T-cell (primary cell): ENCODE results near the gene STAT1. TPM values are rescaled to one million over a fixed set of nuclear protein-coding genes. Genes with fewer than 3 reads are reported as not detected.

ENCODE experiments used
- ATAC-seq, 4 experiments: fragments of 200-7000 bp in 3 of 4; fragments of 150-1000 bp in 1 of 4; cut with Tn5 transposase; replicated peaks in 1 of 4; 1 replicate in 3 of 4; 2 replicates in 1 of 4; pipeline ENCODE4 v1.10.0; 2021; ENCODE audit warnings: moderate library complexity in 3 of 4, mild to moderate bottlenecking in 2 of 4, moderate number of reproducible peaks in 1 of 4
- CTCF ChIA-PET, 2 donors: fragments of 300-600 bp; sonication (Branson Sonifier 250); formaldehyde crosslinking; loops; one replicate each; lab custom pipeline; 2022; ENCODE audit warnings: antibody characterized with exemption in 2 of 2; lab: Charles Lee
- POLR2A ChIA-PET, 2 donors: fragments of 300-600 bp; sonication (Branson Sonifier 250); formaldehyde crosslinking; loops; one replicate each; lab custom pipeline; 2022; ENCODE audit warnings: antibody characterized with exemption in 2 of 2; lab: Charles Lee
- DNase-seq, 35 experiments: peaks; one replicate each; pipeline versions ENCODE4 v3.0.0 to v3.0.0-alpha.2; 2013 to 2023
- H3K27ac ChIP-seq: one replicate; pipeline ENCODE4 v1.5.1; 2013; ENCODE audit warnings: low read length
- H3K27me3 ChIP-seq, 2 experiments: replicated peaks in 1 of 2; 1 replicate in 1 of 2; 2 replicates in 1 of 2; pipeline versions ENCODE4 v1.6.1 to v1.7.0; 2013; ENCODE audit warnings: low read length in 1 of 2, mixed read lengths in 1 of 2; ENCODE audit not compliant: control insufficient read depth in 2 of 2, insufficient read depth in 2 of 2; ENCODE audit errors: extremely low read depth in 1 of 2
- H3K36me3 ChIP-seq, 2 donors: 1 replicate in 1 of 2; 2 replicates in 1 of 2; pipeline versions ENCODE4 v1.6.1 to v1.7.0; 2013; ENCODE audit warnings: low read length in 1 of 2; ENCODE audit not compliant: control insufficient read depth in 2 of 2, insufficient read depth in 1 of 2; ENCODE audit errors: extremely low read depth in 1 of 2
- H3K4me1 ChIP-seq, 2 experiments: 1 replicate in 1 of 2; 2 replicates in 1 of 2; pipeline versions ENCODE4 v1.6.1 to v1.7.0; 2013; ENCODE audit warnings: low read length in 2 of 2, mixed read lengths in 1 of 2; ENCODE audit not compliant: insufficient read depth in 2 of 2, control insufficient read depth in 1 of 2; ENCODE audit errors: extremely low read depth in 1 of 2
- H3K4me3 ChIP-seq, 2 donors: 1 replicate in 1 of 2; 2 replicates in 1 of 2; pipeline versions ENCODE4 v1.5.1 to v1.7.0; 2013; ENCODE audit warnings: mild to moderate bottlenecking in 2 of 2, low read length in 1 of 2, moderate library complexity in 1 of 2; ENCODE audit not compliant: control insufficient read depth in 1 of 2; ENCODE audit errors: extremely low read depth in 1 of 2
- H3K9me3 ChIP-seq: 2 replicates; pipeline ENCODE4 v1.7.0; 2013
- H3K27ac Mint-ChIP-seq, 2 donors: one replicate each; pipeline ENCODE4 v1.8.0; 2020 to 2021; ENCODE audit warnings: mild to moderate bottlenecking in 2 of 2, mixed read lengths in 2 of 2
- H3K27me3 Mint-ChIP-seq, 2 donors: one replicate each; pipeline ENCODE4 v1.8.0; 2021 to 2022; ENCODE audit warnings: mixed read lengths in 2 of 2
- H3K36me3 Mint-ChIP-seq: one replicate; pipeline ENCODE4 v1.8.0; 2021; ENCODE audit warnings: mixed read lengths
- H3K4me1 Mint-ChIP-seq, 3 donors: one replicate each; pipeline ENCODE4 v1.8.0; 2020 to 2022; ENCODE audit warnings: mixed read lengths in 3 of 3, mild to moderate bottlenecking in 1 of 3
- H3K4me3 Mint-ChIP-seq, 3 donors: one replicate each; pipeline ENCODE4 v1.8.0; 2020 to 2022; ENCODE audit warnings: mild to moderate bottlenecking in 3 of 3, mixed read lengths in 3 of 3, moderate library complexity in 3 of 3
- H3K9me3 Mint-ChIP-seq, 3 donors: one replicate each; pipeline ENCODE4 v1.8.0; 2020 to 2022; ENCODE audit warnings: mixed read lengths in 3 of 3
- WGBS: methylation state at CpG from one replicate; pipeline ENCODE4 v1.1.5; 2013; ENCODE audit warnings: missing lambda C conversion rate; ENCODE audit not compliant: insufficient coverage; 5-methylcytosine and 5-hydroxymethylcytosine counted together
- total RNA-seq, 35 experiments: library from RNA in 6 of 35; stranded (reverse) in 6 of 35; fragments of 120-200 nt in 1 of 35; gene quantifications; one replicate each; pipeline versions ENCODE4 v1.2.1 to v1.2.4 and lab custom pipeline; 2013 to 2026

Gene STAT1
- total RNA-seq, 5 donors from 2014 or later (not counting 1 experiment from before 2014, with no cell fraction given): 77.6 to 229 (median 152) TPM

- Mint-ChIP-seq H3K9me3 (peaks cover 0 to 6% (median 0%) of the 10 kb centered on the region in 3 donors), H3K27ac (no peak overlapping the region), H3K36me3 (peaks cover 27% of the 10 kb centered on the region), H3K27me3 (no peaks in the 10 kb centered on the region), H3K4me3 (no peak overlapping the region), H3K4me1 (peaks cover 0 to 12% (median 2%) of the 10 kb centered on the region in 3 donors)
- H3K9me3 ChIP-seq: no peaks in the 10 kb centered on the region
- CTCF ChIA-PET: interaction anchor here (0.6 to 8.1 kb wide), 6 partner anchors 8 to 815 kb away, joined by 4 to 322 read pairs (median 6); no protein-coding TSS in a partner anchor
- peaks cover 0 to 5% of the 10 kb centered on the region in 2 donors for H3K36me3 ChIP-seq
- peaks cover 3 to 7% of the 10 kb centered on the region in 2 experiments for H3K4me1 ChIP-seq
- POLR2A ChIA-PET: interaction anchor here in 1 of 2 donors (0.6 kb wide), 1 partner anchor 268 kb away, joined by 7 read pairs; no protein-coding TSS in a partner anchor
- 100% methylated on average over 1 of the region's 3 CpGs for WGBS
- H3K27ac ChIP-seq: no peak overlapping the region
- no peak overlapping the region for H3K4me3 ChIP-seq
- ATAC-seq (no peak), DNase-seq (no peak)
- H3K27me3 ChIP-seq: no peaks in the 10 kb centered on the region
Observed at GRCh38 chr2:191048073-191048472, 34.1 kb upstream of the STAT1 start.

- H3K36me3 ChIP-seq: peaks cover 0 to 3% of the 10 kb centered on the region in 2 donors
- no peak overlapping the region for H3K4me3 ChIP-seq
- H3K27me3 ChIP-seq: no peaks in the 10 kb centered on the region
- Mint-ChIP-seq H3K36me3 (peaks cover 31% of the 10 kb centered on the region), H3K4me1 (peaks cover 4 to 19% (median 8%) of the 10 kb centered on the region in 3 donors), H3K4me3 (no peak overlapping the region), H3K27me3 (no peaks in the 10 kb centered on the region), H3K9me3 (peaks cover 0 to 6% (median 0%) of the 10 kb centered on the region in 3 donors), H3K27ac (no peak overlapping the region)
- DNase-seq (no peak), ATAC-seq (no peak)
- ChIA-PET CTCF (interaction anchor here (0.6 kb wide), 2 partner anchors 110 to 111 kb away, joined by 3 read pairs; no protein-coding TSS in a partner anchor), POLR2A (no interaction called here)
- WGBS: 100% methylated on average over 1 of the region's 1 CpG
- H3K9me3 ChIP-seq: no peaks in the 10 kb centered on the region
- peaks cover 0 to 5% of the 10 kb centered on the region in 2 experiments for H3K4me1 ChIP-seq
- no peak overlapping the region for H3K27ac ChIP-seq
Observed at GRCh38 chr2:191045141-191045540, 31.2 kb upstream of the STAT1 start.

DNA sequence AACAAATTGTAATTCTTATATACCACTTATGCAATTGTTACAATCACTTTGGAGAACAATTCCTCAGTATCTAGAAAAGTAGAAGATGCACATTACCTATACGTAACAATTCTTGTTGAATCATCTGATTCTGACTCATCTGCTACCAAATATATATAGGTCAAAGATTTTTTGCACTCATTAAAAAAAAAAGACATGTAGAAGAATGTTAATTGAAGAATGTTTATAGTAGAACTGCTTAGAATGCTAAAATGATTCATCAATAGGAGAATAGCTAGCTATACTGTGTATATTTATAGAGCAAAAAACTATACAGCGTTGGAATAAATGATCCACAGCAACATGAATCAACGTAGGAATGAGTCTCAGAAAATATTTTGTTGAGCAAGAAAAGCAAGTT, 29.5 kb upstream of the STAT1 start:
- POLR2A ChIA-PET: interaction anchor here in 1 of 2 donors (0.6 kb wide), 1 partner anchor 9 kb away, joined by 3 read pairs; no protein-coding TSS in a partner anchor
- peaks cover 14 to 31% (median 22%) of the 10 kb centered on the region in 3 donors for H3K4me1 Mint-ChIP-seq
- CTCF ChIA-PET: interaction anchor here in 1 of 2 donors (1.0 kb wide), 1 partner anchor 112 kb away, joined by 3 read pairs; no protein-coding TSS in a partner anchor

GRCh38 chr2:191041418-191042161, 27.6 kb upstream of the STAT1 start:
- Mint-ChIP-seq H3K27ac (peak overlapping the region; percentile 75 to 79), H3K36me3 (peaks cover 55% of the 10 kb centered on the region), H3K4me3 (no peak overlapping the region), H3K27me3 (no peaks in the 10 kb centered on the region), H3K9me3 (peaks cover 0 to 6% (median 0%) of the 10 kb centered on the region in 3 donors), H3K4me1 (peaks cover 27 to 44% (median 28%) of the 10 kb centered on the region in 3 donors)
- Histone ChIP-seq H3K4me1 (peaks cover 0 to 24% of the 10 kb centered on the region in 2 experiments), H3K27me3 (no peaks in the 10 kb centered on the region), H3K9me3 (no peaks in the 10 kb centered on the region), H3K27ac (peak overlapping the region; percentile 3), H3K36me3 (peaks cover 0 to 26% of the 10 kb centered on the region in 2 donors), H3K4me3 (no peak overlapping the region)
- ChIA-PET POLR2A (interaction anchor here (0.6 to 0.7 kb wide), 4 partner anchors 21 to 586 kb away, joined by 3 read pairs; no protein-coding TSS in a partner anchor), CTCF (interaction anchor here (0.9 to 3.0 kb wide), 8 partner anchors 10 to 117 kb away, joined by 3 to 14 read pairs (median 3); no protein-coding TSS in a partner anchor)
- no peak for DNase-seq
- ATAC-seq: peak in 1 of 4 experiments; percentile 27
- WGBS: 100% methylated on average over 2 of the region's 3 CpGs

More for the DNA sequence above, 29.5 kb upstream of the STAT1 start:
- no peak overlapping the region for H3K4me3 ChIP-seq
- no peak for DNase-seq
- peaks cover 0 to 14% of the 10 kb centered on the region in 2 experiments for H3K4me1 ChIP-seq
- no peaks in the 10 kb centered on the region for H3K9me3 ChIP-seq
- peaks cover 0 to 6% (median 0%) of the 10 kb centered on the region in 3 donors for H3K9me3 Mint-ChIP-seq
- ATAC-seq: no peak
- H3K27me3 Mint-ChIP-seq: no peaks in the 10 kb centered on the region
- WGBS: no CpG with 5 or more reads among the region's 3 CpGs
- peaks cover 0 to 13% of the 10 kb centered on the region in 2 donors for H3K36me3 ChIP-seq
- H3K27ac ChIP-seq: no peak overlapping the region
- H3K4me3 Mint-ChIP-seq: no peak overlapping the region
- H3K27ac Mint-ChIP-seq: no peak overlapping the region
- H3K36me3 Mint-ChIP-seq: peaks cover 45% of the 10 kb centered on the region
- H3K27me3 ChIP-seq: no peaks in the 10 kb centered on the region

GRCh38 chr2:191039616-191040015, 25.6 kb upstream of the STAT1 start:
- H3K27ac Mint-ChIP-seq: peak overlapping the region; percentile 89 to 94
- no peak overlapping the region for H3K4me3 Mint-ChIP-seq
- peaks cover 0 to 6% (median 0%) of the 10 kb centered on the region in 3 donors for H3K9me3 Mint-ChIP-seq
- ChIA-PET CTCF (interaction anchor here (0.5 to 3.0 kb wide), 7 partner anchors 9 to 639 kb away, joined by 3 to 17 read pairs (median 7); no protein-coding TSS in a partner anchor), POLR2A (interaction anchor here in 1 of 2 donors (0.7 kb wide), 1 partner anchor 109 kb away, joined by 4 read pairs; no protein-coding TSS in a partner anchor)
- no peaks in the 10 kb centered on the region for H3K27me3 Mint-ChIP-seq
- Histone ChIP-seq H3K9me3 (no peaks in the 10 kb centered on the region), H3K4me3 (no peak overlapping the region), H3K4me1 (peaks cover 0 to 24% of the 10 kb centered on the region in 2 experiments), H3K27ac (peak overlapping the region; percentile 68), H3K27me3 (no peaks in the 10 kb centered on the region), H3K36me3 (peaks cover 0 to 45% of the 10 kb centered on the region in 2 donors)
- WGBS: no CpG with 5 or more reads among the region's 1 CpG
- peaks cover 28 to 45% (median 28%) of the 10 kb centered on the region in 3 donors for H3K4me1 Mint-ChIP-seq
- peaks cover 56% of the 10 kb centered on the region for H3K36me3 Mint-ChIP-seq
- ATAC-seq (no peak), DNase-seq (no peak)

DNA sequence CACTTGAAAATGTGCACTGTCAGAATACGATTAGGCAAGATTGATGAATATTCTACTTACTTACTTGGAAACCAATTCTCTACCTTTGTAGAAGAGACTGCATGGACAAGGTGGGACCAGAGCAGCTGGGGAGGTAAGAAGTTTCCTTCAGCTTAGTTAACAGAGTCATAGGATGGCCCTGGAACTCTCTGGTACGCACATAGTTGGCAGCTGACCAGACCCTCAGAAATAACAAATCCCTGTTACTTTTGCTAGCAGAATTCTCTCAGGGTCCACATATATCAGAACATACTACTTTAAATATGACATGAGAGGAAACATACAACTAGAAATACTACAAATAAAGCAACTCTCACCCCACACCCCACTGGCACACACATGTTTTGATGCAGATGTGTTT, 24.8 kb upstream of the STAT1 start:
- WGBS: no CpG with 5 or more reads among the region's 2 CpGs

More for the DNA sequence above, 24.8 kb upstream of the STAT1 start:
- Histone ChIP-seq H3K36me3 (peaks cover 0 to 49% of the 10 kb centered on the region in 2 donors), H3K4me3 (no peak overlapping the region), H3K27me3 (no peaks in the 10 kb centered on the region), H3K27ac (peak overlapping the region; percentile 68), H3K4me1 (peaks cover 0 to 24% of the 10 kb centered on the region in 2 experiments), H3K9me3 (no peaks in the 10 kb centered on the region)
- DNase-seq: no peak
- peak in 3 of 4 experiments; percentile 26 to 33 (median 31) for ATAC-seq
- Mint-ChIP-seq H3K4me3 (peak overlapping the region; percentile 11 to 58 (median 24)), H3K9me3 (no peaks in the 10 kb centered on the region), H3K4me1 (peaks cover 28 to 45% (median 28%) of the 10 kb centered on the region in 3 donors), H3K27ac (peak overlapping the region; percentile 89 to 94), H3K27me3 (no peaks in the 10 kb centered on the region), H3K36me3 (peaks cover 52% of the 10 kb centered on the region)
- ChIA-PET CTCF (interaction anchor here (0.6 to 2.4 kb wide), 5 partner anchors 10 to 640 kb away, joined by 3 to 17 read pairs (median 9); partner anchors contain the start of gene STAT1 (in 1 of the 2)), POLR2A (interaction anchor here in 1 of 2 donors (0.6 kb wide), 1 partner anchor 10 kb away, joined by 7 read pairs; no protein-coding TSS in a partner anchor)
